Suprapubic skin (tissue), 4 donors: ENCODE measurements around the gene CACNG7. TPM values are rescaled to one million over a fixed set of nuclear protein-coding genes. Genes with fewer than 3 reads are reported as not detected.

Source experiments
- DNase-seq, 2 donors: peaks; one replicate each; pipeline ENCODE4 v3.0.0-alpha.2; 2019; ENCODE audit warnings: low spot score in 2 of 2
- H3K27ac ChIP-seq: fragments of 200-600 bp; sonication (generic); one replicate; pipeline ENCODE4 v1.5.1; 2019
- H3K27me3 ChIP-seq: fragments of 200-600 bp; sonication (generic); one replicate; pipeline ENCODE4 v1.5.1; 2019
- H3K36me3 ChIP-seq: fragments of 200-600 bp; sonication (generic); one replicate; pipeline ENCODE4 v1.5.1; 2019
- H3K4me1 ChIP-seq: fragments of 200-600 bp; sonication (generic); one replicate; pipeline ENCODE4 v1.5.1; 2019
- H3K4me3 ChIP-seq: fragments of 200-600 bp; sonication (generic); one replicate; pipeline ENCODE4 v1.5.1; 2019; ENCODE audit warnings: mild to moderate bottlenecking
- H3K9me3 ChIP-seq: fragments of 200-600 bp; sonication (generic); one replicate; pipeline ENCODE4 v1.5.1; 2019
- EP300 ChIP-seq: sonication (generic); formaldehyde crosslinking; IDR thresholded peaks from one replicate; pipeline ENCODE4 v1.6.1; 2017; ENCODE audit warnings: antibody characterized with exemption
- POLR2A ChIP-seq, 2 donors: fragments of 450-650 bp; IDR thresholded peaks; one replicate each; pipeline ENCODE4 v1.6.1; 2017; ENCODE audit warnings: antibody characterized with exemption in 2 of 2, mild to moderate bottlenecking in 2 of 2, moderate library complexity in 2 of 2
- POLR2AphosphoS5 ChIP-seq, 3 donors: sonication (generic); formaldehyde crosslinking; IDR thresholded peaks; one replicate each; pipeline ENCODE4 v1.6.1; 2017; ENCODE audit warnings: antibody characterized with exemption in 3 of 3
- WGBS: methylation state at CpG from one replicate; pipeline ENCODE4 v1.1.5; 2018; 5-methylcytosine and 5-hydroxymethylcytosine counted together
- total RNA-seq, 4 donors: library from RNA; depleted of rRNA; stranded (reverse); fragments of >200 nt; gene quantifications; one replicate each; pipeline ENCODE4 v1.1.0, GENCODE V29; 2016
- TF ChIP-seq, protein P1 (sequence below), 2 donors: fragments of 200-600 bp in 1 of 2; fragments of 450-650 bp in 1 of 2; sonication (generic) in 1 of 2; IDR thresholded peaks; one replicate each; pipeline ENCODE4 v1.5.1; 2016 to 2019; ENCODE audit warnings: antibody characterized with exemption in 2 of 2, mild to moderate bottlenecking in 1 of 2, moderate library complexity in 1 of 2

The CACNG7 gene
- total RNA-seq, 4 donors from 2014 or later = not detected

DNA sequence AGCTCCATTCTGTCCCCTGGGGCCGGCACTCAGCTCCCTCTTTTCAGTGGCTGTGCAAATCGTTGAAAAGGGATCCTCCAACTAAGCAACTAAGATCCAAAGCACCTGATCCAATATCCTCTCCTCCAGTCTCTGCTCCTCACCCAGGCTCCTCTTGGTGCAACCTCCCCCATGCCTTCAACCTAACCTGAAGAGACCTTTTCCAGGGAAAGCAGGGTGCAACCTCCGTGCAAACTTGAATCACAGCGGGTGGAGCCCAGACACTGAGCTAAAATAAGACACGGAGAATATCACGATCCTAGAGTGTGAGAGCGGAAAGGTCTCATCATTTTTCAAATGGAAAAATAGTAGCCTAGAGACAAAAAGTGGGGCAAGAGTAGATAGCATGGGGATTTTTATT, 8.3 kb downstream of the CACNG7 start:
- Histone ChIP-seq H3K4me1 (no peaks in the 10 kb centered on the region), H3K27ac (no peak overlapping the region), H3K36me3 (no peaks in the 10 kb centered on the region), H3K27me3 (peaks cover 27% of the 10 kb centered on the region), H3K4me3 (no peak overlapping the region), H3K9me3 (no peaks in the 10 kb centered on the region)
- TF ChIP-seq POLR2A (IDR thresholded peaks at IDR 0.05) = no peak
- TF ChIP-seq, protein P1, sequence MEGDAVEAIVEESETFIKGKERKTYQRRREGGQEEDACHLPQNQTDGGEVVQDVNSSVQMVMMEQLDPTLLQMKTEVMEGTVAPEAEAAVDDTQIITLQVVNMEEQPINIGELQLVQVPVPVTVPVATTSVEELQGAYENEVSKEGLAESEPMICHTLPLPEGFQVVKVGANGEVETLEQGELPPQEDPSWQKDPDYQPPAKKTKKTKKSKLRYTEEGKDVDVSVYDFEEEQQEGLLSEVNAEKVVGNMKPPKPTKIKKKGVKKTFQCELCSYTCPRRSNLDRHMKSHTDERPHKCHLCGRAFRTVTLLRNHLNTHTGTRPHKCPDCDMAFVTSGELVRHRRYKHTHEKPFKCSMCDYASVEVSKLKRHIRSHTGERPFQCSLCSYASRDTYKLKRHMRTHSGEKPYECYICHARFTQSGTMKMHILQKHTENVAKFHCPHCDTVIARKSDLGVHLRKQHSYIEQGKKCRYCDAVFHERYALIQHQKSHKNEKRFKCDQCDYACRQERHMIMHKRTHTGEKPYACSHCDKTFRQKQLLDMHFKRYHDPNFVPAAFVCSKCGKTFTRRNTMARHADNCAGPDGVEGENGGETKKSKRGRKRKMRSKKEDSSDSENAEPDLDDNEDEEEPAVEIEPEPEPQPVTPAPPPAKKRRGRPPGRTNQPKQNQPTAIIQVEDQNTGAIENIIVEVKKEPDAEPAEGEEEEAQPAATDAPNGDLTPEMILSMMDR (IDR thresholded peaks at IDR 0.05) = no peak
- TF ChIP-seq POLR2AphosphoS5 (IDR thresholded peaks at IDR 0.05) = no peak
- no peak for TF ChIP-seq EP300
- no peak for DNase-seq
- 83% methylated on average over 7 of the region's 7 CpGs for WGBS

DNA sequence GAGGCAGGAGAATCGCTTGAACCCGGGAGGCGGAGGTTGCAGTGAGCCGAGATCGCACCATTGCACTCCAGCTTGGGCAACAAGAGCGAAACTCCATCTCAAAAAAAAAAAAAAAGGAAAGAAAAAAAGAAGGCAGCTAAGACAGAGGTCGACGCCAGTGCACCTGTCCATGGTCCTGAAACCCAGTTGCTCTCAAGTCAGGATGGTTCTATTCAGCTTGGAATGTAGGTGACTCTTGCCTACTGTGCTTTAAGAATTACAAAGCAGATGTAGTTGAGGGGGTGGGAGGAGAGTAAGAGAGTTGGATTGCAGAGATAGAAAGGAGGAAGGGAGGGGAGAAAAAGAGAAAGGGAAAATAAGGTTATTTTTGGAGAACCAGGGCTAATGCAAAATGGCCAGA, 18.7 kb downstream of the CACNG7 start:
- TF ChIP-seq, protein P1 (IDR thresholded peaks at IDR 0.05) = no peak
- TF ChIP-seq POLR2A (IDR thresholded peaks at IDR 0.05) (no peak), POLR2AphosphoS5 (IDR thresholded peaks at IDR 0.05) (no peak), EP300 (no peak)
- Histone ChIP-seq H3K27me3 (no peaks in the 10 kb centered on the region), H3K36me3 (no peaks in the 10 kb centered on the region), H3K4me3 (no peak overlapping the region), H3K4me1 (no peaks in the 10 kb centered on the region), H3K9me3 (no peaks in the 10 kb centered on the region), H3K27ac (no peak overlapping the region)
- no peak for DNase-seq
- 52% methylated on average over 8 of the region's 8 CpGs for WGBS

DNA sequence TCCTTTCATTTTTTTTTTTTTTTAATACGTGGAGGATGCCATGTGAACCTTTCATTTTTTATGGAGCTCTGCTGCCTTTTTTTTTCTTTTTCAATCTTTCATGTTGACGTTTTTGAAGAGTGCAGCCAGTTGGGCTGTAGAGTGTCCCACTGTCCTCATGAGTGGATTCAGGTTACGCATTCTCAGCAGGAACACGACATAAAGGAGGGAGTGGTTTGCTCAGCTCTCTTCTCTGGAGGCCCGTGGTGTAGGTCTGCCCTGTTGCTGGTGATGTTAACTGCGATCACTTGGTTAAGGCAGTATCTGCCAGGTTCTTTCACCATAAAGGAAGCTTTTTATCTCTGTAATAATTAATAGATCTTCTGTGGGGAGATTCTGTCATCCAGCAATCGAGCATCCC, 27.0 kb downstream of the CACNG7 start:
- no peaks in the 10 kb centered on the region for H3K9me3 ChIP-seq
- no peak for TF ChIP-seq POLR2AphosphoS5 (IDR thresholded peaks at IDR 0.05)
- TF ChIP-seq EP300 = no peak
- TF ChIP-seq, protein P1 (IDR thresholded peaks at IDR 0.05) = no peak
- no peak for TF ChIP-seq POLR2A (IDR thresholded peaks at IDR 0.05)
- no peak overlapping the region for H3K4me3 ChIP-seq
- no peak overlapping the region for H3K27ac ChIP-seq
- H3K4me1 ChIP-seq = no peaks in the 10 kb centered on the region
- H3K27me3 ChIP-seq = peaks cover 28% of the 10 kb centered on the region
- 41% methylated on average over 7 of the region's 7 CpGs for whole genome bisulfite sequencing
- H3K36me3 ChIP-seq = no peaks in the 10 kb centered on the region
- DNase-seq = no peak

DNA sequence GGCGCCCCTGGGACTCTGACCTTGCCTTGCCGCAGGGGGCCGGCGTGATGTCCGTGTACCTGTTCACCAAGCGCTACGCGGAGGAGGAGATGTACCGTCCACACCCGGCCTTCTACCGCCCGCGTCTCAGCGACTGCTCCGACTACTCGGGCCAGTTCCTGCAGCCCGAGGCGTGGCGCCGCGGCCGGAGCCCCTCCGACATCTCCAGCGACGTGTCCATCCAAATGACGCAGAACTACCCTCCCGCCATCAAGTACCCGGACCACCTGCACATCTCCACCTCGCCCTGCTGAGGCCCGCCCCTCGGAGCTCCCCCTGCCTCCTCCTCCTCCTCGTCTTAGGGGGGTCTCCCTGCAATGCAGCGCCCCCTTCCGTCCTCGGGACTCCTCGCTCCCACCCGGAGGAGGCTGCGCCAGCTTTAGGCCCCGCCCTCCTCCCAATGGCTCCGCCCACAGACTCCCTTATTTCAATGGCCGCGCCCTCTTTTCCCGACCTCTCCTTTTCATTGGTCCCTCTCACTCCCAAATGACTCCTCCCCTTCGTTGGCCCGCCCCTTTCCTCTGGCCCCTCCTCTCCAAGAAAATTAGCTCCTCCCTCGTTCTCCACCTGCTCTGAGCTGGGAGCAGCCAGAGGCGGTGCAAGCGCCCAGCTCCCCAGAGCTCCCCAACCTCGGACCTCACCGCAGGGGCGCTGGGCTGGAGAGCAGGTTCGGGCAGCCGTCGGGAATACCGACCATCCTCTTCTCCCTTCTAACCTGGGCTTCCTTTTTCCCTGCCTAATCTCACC, 33.1 kb downstream of the CACNG7 start:
- H3K36me3 ChIP-seq = no peaks in the 10 kb centered on the region
- H3K9me3 ChIP-seq = no peaks in the 10 kb centered on the region
- H3K27me3 ChIP-seq = peaks cover 66% of the 10 kb centered on the region
- 5% methylated on average over 32 of the region's 55 CpGs for WGBS
- DNase-seq = no peak
- no peak for TF ChIP-seq POLR2AphosphoS5 (IDR thresholded peaks at IDR 0.05)
- TF ChIP-seq POLR2A (IDR thresholded peaks at IDR 0.05) = no peak
- no peak for TF ChIP-seq EP300
- TF ChIP-seq, protein P1 (IDR thresholded peaks at IDR 0.05) = no peak
- H3K4me3 ChIP-seq = no peak overlapping the region
- no peak overlapping the region for H3K27ac ChIP-seq
- no peaks in the 10 kb centered on the region for H3K4me1 ChIP-seq

- Histone ChIP-seq H3K27ac (no peak overlapping the region), H3K36me3 (no peaks in the 10 kb centered on the region), H3K4me3 (no peak overlapping the region), H3K27me3 (peaks cover 65% of the 10 kb centered on the region), H3K9me3 (no peaks in the 10 kb centered on the region), H3K4me1 (no peaks in the 10 kb centered on the region)
- 85% methylated on average over 4 of the region's 4 CpGs for WGBS
- DNase-seq = no peak
- TF ChIP-seq POLR2AphosphoS5 (IDR thresholded peaks at IDR 0.05) = no peak
- TF ChIP-seq POLR2A (IDR thresholded peaks at IDR 0.05) = no peak
- no peak for TF ChIP-seq EP300
- TF ChIP-seq, protein P1 (IDR thresholded peaks at IDR 0.05) = no peak
These were observed 35.3 kb downstream of the CACNG7 start for GRCh38 chr19:53944416-53944815.
